ENCODE data around the gene TCN2. TPM values are rescaled to one million over a fixed set of nuclear protein-coding genes. Genes with fewer than 3 reads are reported as not detected.

TCN2 gene
- total RNA-seq, 1 experiment from 2014 or later = 2.4 TPM

GRCh38 chr22:30664798-30665197, 57.8 kb downstream of the TCN2 start:
- POLR2A ChIA-PET = no interaction called here
- ATAC-seq = no peak
- TF ChIP-seq SIN3A (IDR thresholded peaks at IDR 0.05; ENCODE audit: borderline replicate concordance, insufficient read depth, low read depth, low read length) (no peak), CTCF (IDR thresholded peaks at IDR 0.05) (no peak), POLR2AphosphoS5 (IDR thresholded peaks at IDR 0.05; ENCODE audit: low read depth, low read length) (no peak)
- Histone ChIP-seq H3K27ac (ENCODE audit: low read length) (no peak overlapping the region), H3K9me3 (ENCODE audit: control insufficient read depth, insufficient read depth, low read depth, low read length) (no peaks in the 10 kb centered on the region), H3K36me3 (ENCODE audit: control insufficient read depth, insufficient read depth, low read length) (peaks cover 4% of the 10 kb centered on the region), H3K4me3 (ENCODE audit: low read depth in 2 of 2, low read length in 2 of 2) (no peak overlapping the region), H3K4me1 (ENCODE audit: control insufficient read depth, insufficient read depth, low read length) (0 out of 2 replicates have a peak, but pooled peaks cover 2% of the 10 kb centered on the region), H3K27me3 (ENCODE audit: control insufficient read depth, insufficient read depth, low read length) (no peaks in the 10 kb centered on the region)
- in situ Hi-C loops (cut with HindIII; ENCODE audit: low pct_unique_long_range_greater_than_20kb, low sequenced_read_pairs) = no loop called here
- DNase-seq (ENCODE audit: low read depth, low spot score) = no peak
- BruUV-seq (replicated peaks) = no TSS peak
- CTCF ChIA-PET = interaction anchor here (0.6 kb wide), 1 partner anchor 30 kb away, joined by 7 read pairs; no protein-coding TSS in a partner anchor
- intact Hi-C loops (cut with micrococcal nuclease; ENCODE audit: unreplicated experiment) = no loop called here

- DNase-seq (ENCODE audit: low read depth, low spot score) = no peak
- peaks cover 4% of the 10 kb centered on the region for H3K36me3 ChIP-seq (ENCODE audit: control insufficient read depth, insufficient read depth, low read length)
- 0 out of 2 replicates have a peak, but pooled peaks cover 2% of the 10 kb centered on the region for H3K4me1 ChIP-seq (ENCODE audit: control insufficient read depth, insufficient read depth, low read length)
- ChIA-PET POLR2A (no interaction called here), CTCF (interaction anchor here (0.6 kb wide), 2 partner anchors 30 to 70 kb away, joined by 7 read pairs; no protein-coding TSS in a partner anchor)
- H3K27me3 ChIP-seq (ENCODE audit: control insufficient read depth, insufficient read depth, low read length) = no peaks in the 10 kb centered on the region
- intact Hi-C loops (cut with micrococcal nuclease; ENCODE audit: unreplicated experiment) = no loop called here
- no peak overlapping the region for H3K27ac ChIP-seq (ENCODE audit: low read length)
- BruUV-seq (replicated peaks) = no TSS peak
- H3K9me3 ChIP-seq (ENCODE audit: control insufficient read depth, insufficient read depth, low read depth, low read length) = no peaks in the 10 kb centered on the region
- no peak overlapping the region for H3K4me3 ChIP-seq (ENCODE audit: low read depth in 2 of 2, low read length in 2 of 2)
- TF ChIP-seq POLR2AphosphoS5 (IDR thresholded peaks at IDR 0.05; ENCODE audit: low read depth, low read length) (no peak), TCF7L2 (IDR thresholded peaks at IDR 0.05; ENCODE audit: low read depth, low read length) (no peak), SIN3A (IDR thresholded peaks at IDR 0.05; ENCODE audit: borderline replicate concordance, insufficient read depth, low read depth, low read length) (no peak), CTCF (IDR thresholded peaks at IDR 0.05) (no peak), REST (IDR thresholded peaks at IDR 0.05; ENCODE audit: insufficient read depth in 1 of 2, low read depth in 2 of 2, low read length in 1 of 2) (no peak)
- no peak for ATAC-seq
- in situ Hi-C loops (cut with HindIII; ENCODE audit: low pct_unique_long_range_greater_than_20kb, low sequenced_read_pairs) = no loop called here
Observed at GRCh38 chr22:30665266-30665665, 58.3 kb downstream of the TCN2 start.
